ENCODE data around the gene PRAMEF10. TPM values are rescaled to one million over a fixed set of nuclear protein-coding genes. Genes with fewer than 3 reads are reported as not detected.
"Not testable (repeated sequence)": the region's sequence is repeated elsewhere in the genome, so short reads cannot be mapped to it uniquely, and the experiment has no call there.

PRAMEF10 gene
- total RNA-seq, 1 donor from 2014 or later, result not detected

GRCh38 chr1:12851779-12852178, 46.3 kb downstream of the PRAMEF10 start:
- H3K9me3 Mint-ChIP-seq, result no peaks in the 10 kb centered on the region
- H3K36me3 Mint-ChIP-seq, result no peaks in the 10 kb centered on the region
- H3K27ac Mint-ChIP-seq, result no peak overlapping the region
- H3K27me3 Mint-ChIP-seq, result no peaks in the 10 kb centered on the region
- no peak overlapping the region for H3K4me3 Mint-ChIP-seq
- DNase-seq (ENCODE audit: extremely low spot score, unreplicated experiment), result no peak
- H3K4me1 Mint-ChIP-seq (ENCODE audit: unreplicated experiment), result no peaks in the 10 kb centered on the region
- TF ChIP-seq, protein P1, sequence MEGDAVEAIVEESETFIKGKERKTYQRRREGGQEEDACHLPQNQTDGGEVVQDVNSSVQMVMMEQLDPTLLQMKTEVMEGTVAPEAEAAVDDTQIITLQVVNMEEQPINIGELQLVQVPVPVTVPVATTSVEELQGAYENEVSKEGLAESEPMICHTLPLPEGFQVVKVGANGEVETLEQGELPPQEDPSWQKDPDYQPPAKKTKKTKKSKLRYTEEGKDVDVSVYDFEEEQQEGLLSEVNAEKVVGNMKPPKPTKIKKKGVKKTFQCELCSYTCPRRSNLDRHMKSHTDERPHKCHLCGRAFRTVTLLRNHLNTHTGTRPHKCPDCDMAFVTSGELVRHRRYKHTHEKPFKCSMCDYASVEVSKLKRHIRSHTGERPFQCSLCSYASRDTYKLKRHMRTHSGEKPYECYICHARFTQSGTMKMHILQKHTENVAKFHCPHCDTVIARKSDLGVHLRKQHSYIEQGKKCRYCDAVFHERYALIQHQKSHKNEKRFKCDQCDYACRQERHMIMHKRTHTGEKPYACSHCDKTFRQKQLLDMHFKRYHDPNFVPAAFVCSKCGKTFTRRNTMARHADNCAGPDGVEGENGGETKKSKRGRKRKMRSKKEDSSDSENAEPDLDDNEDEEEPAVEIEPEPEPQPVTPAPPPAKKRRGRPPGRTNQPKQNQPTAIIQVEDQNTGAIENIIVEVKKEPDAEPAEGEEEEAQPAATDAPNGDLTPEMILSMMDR (conservative IDR thresholded peaks at IDR 0.05), result no peak

- H3K4me3 Mint-ChIP-seq; H3K36me3 Mint-ChIP-seq; H3K27ac Mint-ChIP-seq; H3K9me3 Mint-ChIP-seq; H3K4me1 Mint-ChIP-seq (ENCODE audit: unreplicated experiment); H3K27me3 Mint-ChIP-seq; DNase-seq (ENCODE audit: extremely low spot score, unreplicated experiment): not testable (repeated sequence)
Observed at GRCh38 chr1:12848620-12849019, 49.5 kb downstream of the PRAMEF10 start, which contains the start of gene HNRNPCL1. HNRNPCL1 (minus strand) TSS chr1:12848720; CDS start chr1:12848289, 431 bp downstream.

Other genes with a start within 250 kb of the PRAMEF10 start
- not detected in 2 replicates for gene AADACL3, start 182.2 kb downstream of the PRAMEF10 start, total RNA-seq (ENCODE audit: low replicate concordance)
- 1.4 and 2.7 TPM in 2 replicates for gene CFAP107, start 152.1 kb downstream of the PRAMEF10 start, total RNA-seq (ENCODE audit: low replicate concordance)
- gene PRAMEF12, start 124.5 kb downstream of the PRAMEF10 start, total RNA-seq (ENCODE audit: low replicate concordance), result not detected in 2 replicates
- gene PRAMEF1, start 106.9 kb downstream of the PRAMEF10 start, total RNA-seq (ENCODE audit: low replicate concordance), result not detected in 2 replicates
- not detected in 2 replicates for gene PRAMEF11, start 66.9 kb downstream of the PRAMEF10 start, total RNA-seq (ENCODE audit: low replicate concordance)
- not detected in 2 replicates for gene HNRNPCL1, start 49.5 kb downstream of the PRAMEF10 start, total RNA-seq (ENCODE audit: low replicate concordance)
- gene PRAMEF2, start 41.2 kb downstream of the PRAMEF10 start, total RNA-seq (ENCODE audit: low replicate concordance), result not detected in 2 replicates
- not detected in 2 replicates for gene PRAMEF4, start 12.1 kb downstream of the PRAMEF10 start, total RNA-seq (ENCODE audit: low replicate concordance)
- not detected in 2 replicates for gene PRAMEF7, start 18.3 kb upstream of the PRAMEF10 start, total RNA-seq (ENCODE audit: low replicate concordance)
- not detected in 2 replicates for gene PRAMEF6, start 49.3 kb upstream of the PRAMEF10 start, total RNA-seq (ENCODE audit: low replicate concordance)
- gene PRAMEF27, start 158.3 kb upstream of the PRAMEF10 start, total RNA-seq (ENCODE audit: low replicate concordance), result not detected in 2 replicates
- gene HNRNPCL3, start 162.5 kb upstream of the PRAMEF10 start, total RNA-seq (ENCODE audit: low replicate concordance), result not detected in 2 replicates
- gene PRAMEF25, start 172.5 kb upstream of the PRAMEF10 start, total RNA-seq (ENCODE audit: low replicate concordance), result not detected in 2 replicates
- gene HNRNPCL2, start 218.6 kb upstream of the PRAMEF10 start, total RNA-seq (ENCODE audit: low replicate concordance), result not detected in 2 replicates